ENCODE measurements around the gene RGS1.
"Not testable (repeated sequence)": the region's sequence is repeated elsewhere in the genome, so short reads cannot be mapped to it uniquely, and the experiment has no call there.

The RGS1 gene

GRCh38 chr1:192575499-192576189, at the start of gene RGS1:
TSS of gene RGS1 (plus strand) at chr1:192575773. CDS start at chr1:192575793, 20 bp downstream.
- no peak for DNase-seq

GRCh38 chr1:192527111-192527795, 48.3 kb upstream of the RGS1 start:
- DNase-seq: no peak

GRCh38 chr1:192527950-192528349, 47.6 kb upstream of the RGS1 start:
- DNase-seq: no peak

- DNase-seq: no peak
Measured at GRCh38 chr1:192529031-192529755, 46.4 kb upstream of the RGS1 start.

GRCh38 chr1:192529811-192530210, 45.8 kb upstream of the RGS1 start:
- no peak for DNase-seq

GRCh38 chr1:192530254-192530653, 45.3 kb upstream of the RGS1 start:
- no peak for DNase-seq

- not testable (repeated sequence) for DNase-seq
Measured at GRCh38 chr1:192531037-192531703, 44.4 kb upstream of the RGS1 start.

GRCh38 chr1:192534666-192535065, 40.9 kb upstream of the RGS1 start:
- no peak for DNase-seq

GRCh38 chr1:192535916-192536664, 39.5 kb upstream of the RGS1 start:
- DNase-seq: no peak

GRCh38 chr1:192538407-192539296, 36.9 kb upstream of the RGS1 start:
- no peak for DNase-seq

- peak; percentile 74 for DNase-seq
Measured at GRCh38 chr1:192539297-192540092, 36.1 kb upstream of the RGS1 start.

- DNase-seq: no peak
Measured at GRCh38 chr1:192543445-192543844, 32.1 kb upstream of the RGS1 start.

- no peak for DNase-seq
Measured at GRCh38 chr1:192545896-192546521, 29.6 kb upstream of the RGS1 start.

- no peak for DNase-seq
Measured at GRCh38 chr1:192546596-192547190, 28.9 kb upstream of the RGS1 start.

GRCh38 chr1:192547501-192547900, 28.1 kb upstream of the RGS1 start:
- no peak for DNase-seq

- no peak for DNase-seq
Measured at GRCh38 chr1:192549937-192550336, 25.6 kb upstream of the RGS1 start.

- DNase-seq: no peak
Measured at GRCh38 chr1:192550922-192551534, 24.5 kb upstream of the RGS1 start.

GRCh38 chr1:192552760-192553191, 22.8 kb upstream of the RGS1 start:
- DNase-seq: no peak

- DNase-seq: no peak
Measured at GRCh38 chr1:192553741-192554140, 21.8 kb upstream of the RGS1 start.
